ENCODE measurements around the gene UBE2L3.

- TF ChIP-seq POLR2A (IDR thresholded peaks at IDR 0.05), result no peak
- TF ChIP-seq, protein P1, sequence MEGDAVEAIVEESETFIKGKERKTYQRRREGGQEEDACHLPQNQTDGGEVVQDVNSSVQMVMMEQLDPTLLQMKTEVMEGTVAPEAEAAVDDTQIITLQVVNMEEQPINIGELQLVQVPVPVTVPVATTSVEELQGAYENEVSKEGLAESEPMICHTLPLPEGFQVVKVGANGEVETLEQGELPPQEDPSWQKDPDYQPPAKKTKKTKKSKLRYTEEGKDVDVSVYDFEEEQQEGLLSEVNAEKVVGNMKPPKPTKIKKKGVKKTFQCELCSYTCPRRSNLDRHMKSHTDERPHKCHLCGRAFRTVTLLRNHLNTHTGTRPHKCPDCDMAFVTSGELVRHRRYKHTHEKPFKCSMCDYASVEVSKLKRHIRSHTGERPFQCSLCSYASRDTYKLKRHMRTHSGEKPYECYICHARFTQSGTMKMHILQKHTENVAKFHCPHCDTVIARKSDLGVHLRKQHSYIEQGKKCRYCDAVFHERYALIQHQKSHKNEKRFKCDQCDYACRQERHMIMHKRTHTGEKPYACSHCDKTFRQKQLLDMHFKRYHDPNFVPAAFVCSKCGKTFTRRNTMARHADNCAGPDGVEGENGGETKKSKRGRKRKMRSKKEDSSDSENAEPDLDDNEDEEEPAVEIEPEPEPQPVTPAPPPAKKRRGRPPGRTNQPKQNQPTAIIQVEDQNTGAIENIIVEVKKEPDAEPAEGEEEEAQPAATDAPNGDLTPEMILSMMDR (IDR thresholded peaks at IDR 0.05), result no peak
- TF ChIP-seq POLR2AphosphoS5 (IDR thresholded peaks at IDR 0.05), result no peak
- no peak for TF ChIP-seq EP300 (IDR thresholded peaks at IDR 0.05)
Observed at GRCh38 chr22:21659864-21660525, 92.5 kb downstream of the UBE2L3 start.

Measured in stomach (tissue), 4 donors.